ENCODE results near the gene CHD2.

DNA sequence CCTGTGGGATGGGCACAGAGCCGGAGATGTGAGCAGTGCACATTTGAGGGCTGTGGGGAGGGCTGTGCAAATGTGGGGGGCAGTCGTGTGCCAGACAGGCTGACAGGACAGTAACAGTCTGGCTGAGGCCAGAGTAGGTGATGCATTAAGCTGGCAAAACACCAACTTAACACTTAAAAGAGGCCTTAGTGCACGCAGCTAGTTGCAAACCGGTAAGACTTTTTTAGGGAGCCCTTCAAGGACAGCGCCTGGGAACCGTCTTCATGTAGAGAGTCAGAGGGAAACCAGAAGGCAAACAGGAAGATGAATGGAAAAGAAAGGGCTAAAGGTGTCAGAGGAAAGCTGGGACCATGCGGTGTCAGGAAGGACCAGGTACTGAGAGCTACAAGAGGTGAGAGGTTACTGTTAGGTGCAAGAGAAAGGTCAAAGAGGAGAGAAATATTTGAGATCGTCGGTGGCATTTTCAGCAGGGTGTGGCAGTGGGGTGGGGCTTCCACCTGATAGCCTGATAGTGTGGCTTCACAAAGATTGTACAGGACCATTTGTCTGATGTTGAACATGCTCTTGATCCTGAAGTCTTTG is 30.0 kb upstream of the CHD2 start:
- TF ChIP-seq POLR2AphosphoS5 (IDR thresholded peaks at IDR 0.05) = peak in 2 of 4 donors; percentile 8 to 17
- TF ChIP-seq, protein P1, sequence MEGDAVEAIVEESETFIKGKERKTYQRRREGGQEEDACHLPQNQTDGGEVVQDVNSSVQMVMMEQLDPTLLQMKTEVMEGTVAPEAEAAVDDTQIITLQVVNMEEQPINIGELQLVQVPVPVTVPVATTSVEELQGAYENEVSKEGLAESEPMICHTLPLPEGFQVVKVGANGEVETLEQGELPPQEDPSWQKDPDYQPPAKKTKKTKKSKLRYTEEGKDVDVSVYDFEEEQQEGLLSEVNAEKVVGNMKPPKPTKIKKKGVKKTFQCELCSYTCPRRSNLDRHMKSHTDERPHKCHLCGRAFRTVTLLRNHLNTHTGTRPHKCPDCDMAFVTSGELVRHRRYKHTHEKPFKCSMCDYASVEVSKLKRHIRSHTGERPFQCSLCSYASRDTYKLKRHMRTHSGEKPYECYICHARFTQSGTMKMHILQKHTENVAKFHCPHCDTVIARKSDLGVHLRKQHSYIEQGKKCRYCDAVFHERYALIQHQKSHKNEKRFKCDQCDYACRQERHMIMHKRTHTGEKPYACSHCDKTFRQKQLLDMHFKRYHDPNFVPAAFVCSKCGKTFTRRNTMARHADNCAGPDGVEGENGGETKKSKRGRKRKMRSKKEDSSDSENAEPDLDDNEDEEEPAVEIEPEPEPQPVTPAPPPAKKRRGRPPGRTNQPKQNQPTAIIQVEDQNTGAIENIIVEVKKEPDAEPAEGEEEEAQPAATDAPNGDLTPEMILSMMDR (IDR thresholded peaks at IDR 0.05) = no peak

Data from sigmoid colon (tissue), 4 donors.